ENCODE data around the gene MYO1D.

The MYO1D gene

DNA sequence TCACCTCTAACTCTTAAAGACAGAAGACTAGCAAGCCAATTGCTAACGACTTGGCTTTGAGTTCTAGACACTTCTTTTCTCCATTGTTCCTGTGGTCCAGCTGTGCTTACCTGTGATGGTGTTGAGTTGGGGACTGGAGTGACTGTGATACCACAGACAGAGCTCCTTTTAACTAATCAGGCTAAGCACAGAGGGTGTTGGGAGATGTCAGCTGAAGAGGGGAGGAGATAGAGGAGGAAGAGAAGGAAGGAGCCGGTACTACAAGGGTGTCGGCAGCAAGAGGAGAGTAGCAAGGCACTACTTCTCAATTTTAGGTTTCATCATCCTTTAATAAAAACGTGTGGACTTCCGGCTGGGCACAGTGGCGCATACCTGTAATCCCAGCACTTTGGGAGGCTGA is 5.1 kb upstream of the MYO1D start:
- TF ChIP-seq CREB1 (IDR thresholded peaks at IDR 0.05; ENCODE audit: low read depth): no peak
- TF ChIP-seq TAF1 (IDR thresholded peaks at IDR 0.05; ENCODE audit: low read depth): no peak
- TF ChIP-seq, protein P1, sequence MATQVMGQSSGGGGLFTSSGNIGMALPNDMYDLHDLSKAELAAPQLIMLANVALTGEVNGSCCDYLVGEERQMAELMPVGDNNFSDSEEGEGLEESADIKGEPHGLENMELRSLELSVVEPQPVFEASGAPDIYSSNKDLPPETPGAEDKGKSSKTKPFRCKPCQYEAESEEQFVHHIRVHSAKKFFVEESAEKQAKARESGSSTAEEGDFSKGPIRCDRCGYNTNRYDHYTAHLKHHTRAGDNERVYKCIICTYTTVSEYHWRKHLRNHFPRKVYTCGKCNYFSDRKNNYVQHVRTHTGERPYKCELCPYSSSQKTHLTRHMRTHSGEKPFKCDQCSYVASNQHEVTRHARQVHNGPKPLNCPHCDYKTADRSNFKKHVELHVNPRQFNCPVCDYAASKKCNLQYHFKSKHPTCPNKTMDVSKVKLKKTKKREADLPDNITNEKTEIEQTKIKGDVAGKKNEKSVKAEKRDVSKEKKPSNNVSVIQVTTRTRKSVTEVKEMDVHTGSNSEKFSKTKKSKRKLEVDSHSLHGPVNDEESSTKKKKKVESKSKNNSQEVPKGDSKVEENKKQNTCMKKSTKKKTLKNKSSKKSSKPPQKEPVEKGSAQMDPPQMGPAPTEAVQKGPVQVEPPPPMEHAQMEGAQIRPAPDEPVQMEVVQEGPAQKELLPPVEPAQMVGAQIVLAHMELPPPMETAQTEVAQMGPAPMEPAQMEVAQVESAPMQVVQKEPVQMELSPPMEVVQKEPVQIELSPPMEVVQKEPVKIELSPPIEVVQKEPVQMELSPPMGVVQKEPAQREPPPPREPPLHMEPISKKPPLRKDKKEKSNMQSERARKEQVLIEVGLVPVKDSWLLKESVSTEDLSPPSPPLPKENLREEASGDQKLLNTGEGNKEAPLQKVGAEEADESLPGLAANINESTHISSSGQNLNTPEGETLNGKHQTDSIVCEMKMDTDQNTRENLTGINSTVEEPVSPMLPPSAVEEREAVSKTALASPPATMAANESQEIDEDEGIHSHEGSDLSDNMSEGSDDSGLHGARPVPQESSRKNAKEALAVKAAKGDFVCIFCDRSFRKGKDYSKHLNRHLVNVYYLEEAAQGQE (IDR thresholded peaks at IDR 0.05; ENCODE audit: low read depth): no peak
- TF ChIP-seq TEAD4 (IDR thresholded peaks at IDR 0.05): no peak
- TF ChIP-seq CEBPB (IDR thresholded peaks at IDR 0.05): no peak
- TF ChIP-seq EGR1 (IDR thresholded peaks at IDR 0.05): no peak
- no peak for TF ChIP-seq RAD21 (IDR thresholded peaks at IDR 0.05; ENCODE audit: low read depth)
- TF ChIP-seq, protein P2, sequence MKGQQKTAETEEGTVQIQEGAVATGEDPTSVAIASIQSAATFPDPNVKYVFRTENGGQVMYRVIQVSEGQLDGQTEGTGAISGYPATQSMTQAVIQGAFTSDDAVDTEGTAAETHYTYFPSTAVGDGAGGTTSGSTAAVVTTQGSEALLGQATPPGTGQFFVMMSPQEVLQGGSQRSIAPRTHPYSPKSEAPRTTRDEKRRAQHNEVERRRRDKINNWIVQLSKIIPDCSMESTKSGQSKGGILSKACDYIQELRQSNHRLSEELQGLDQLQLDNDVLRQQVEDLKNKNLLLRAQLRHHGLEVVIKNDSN (IDR thresholded peaks at IDR 0.05): no peak
- TF ChIP-seq FOXM1 (IDR thresholded peaks at IDR 0.05; ENCODE audit: borderline replicate concordance, low read depth): no peak
- TF ChIP-seq, protein P3, sequence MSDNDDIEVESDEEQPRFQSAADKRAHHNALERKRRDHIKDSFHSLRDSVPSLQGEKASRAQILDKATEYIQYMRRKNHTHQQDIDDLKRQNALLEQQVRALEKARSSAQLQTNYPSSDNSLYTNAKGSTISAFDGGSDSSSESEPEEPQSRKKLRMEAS (IDR thresholded peaks at IDR 0.05): no peak
- no peak for TF ChIP-seq TCF12 (IDR thresholded peaks at IDR 0.05; ENCODE audit: low read depth)
- TF ChIP-seq NFIC (IDR thresholded peaks at IDR 0.05): no peak

DNA sequence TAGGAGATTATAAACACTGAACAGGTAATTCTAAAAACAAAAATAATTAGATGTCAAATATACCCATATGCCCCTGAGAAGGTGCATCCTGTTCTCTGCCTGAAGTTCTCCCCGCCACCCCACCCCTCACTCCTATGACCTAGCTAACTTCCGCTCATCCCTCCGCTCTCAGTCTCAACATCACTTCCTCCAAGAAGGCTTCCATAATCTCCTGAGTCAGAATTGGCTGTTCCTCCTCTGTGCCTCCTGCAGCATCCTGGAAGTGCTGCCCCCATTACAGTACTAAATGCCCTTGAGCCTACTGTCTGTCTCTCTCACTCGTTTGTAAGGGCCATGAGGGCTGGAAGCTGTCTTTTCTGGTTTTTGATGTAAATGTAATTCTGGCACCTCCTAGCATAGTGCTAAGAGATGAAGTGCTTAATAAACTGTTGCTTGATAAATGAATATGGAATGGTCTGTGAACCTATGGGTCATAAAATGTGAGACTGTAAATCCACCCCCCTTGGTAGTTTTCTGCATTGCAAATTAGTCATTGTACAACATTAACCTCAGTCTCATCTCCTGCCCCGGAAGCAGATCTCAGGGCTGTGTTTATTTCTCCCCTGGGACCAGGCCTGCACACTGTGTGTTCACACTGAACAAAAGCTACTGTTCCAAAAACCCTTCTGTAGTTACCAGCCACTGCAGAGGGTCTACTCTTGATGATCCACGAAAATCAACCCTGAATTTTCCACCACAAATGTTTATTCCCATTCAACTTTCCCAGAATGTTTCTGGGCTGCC is 3.9 kb upstream of the MYO1D start:
- TF ChIP-seq RAD21 (IDR thresholded peaks at IDR 0.05; ENCODE audit: low read depth): no peak
- no peak for TF ChIP-seq EP300 (IDR thresholded peaks at IDR 0.05; ENCODE audit: borderline replicate concordance)
- no peak for TF ChIP-seq ZBTB7A (IDR thresholded peaks at IDR 0.05; ENCODE audit: low read depth)
- no peak for TF ChIP-seq CREB1 (IDR thresholded peaks at IDR 0.05; ENCODE audit: low read depth)
- TF ChIP-seq EGR1 (IDR thresholded peaks at IDR 0.05): no peak
- TF ChIP-seq, protein P3 (IDR thresholded peaks at IDR 0.05): no peak
- no peak for TF ChIP-seq FOXM1 (IDR thresholded peaks at IDR 0.05; ENCODE audit: borderline replicate concordance, low read depth)
- no peak for TF ChIP-seq TEAD4 (IDR thresholded peaks at IDR 0.05)
- no peak for TF ChIP-seq NFIC (IDR thresholded peaks at IDR 0.05)
- TF ChIP-seq YY1 (IDR thresholded peaks at IDR 0.05; ENCODE audit: low read depth): no peak
- no peak for TF ChIP-seq TCF12 (IDR thresholded peaks at IDR 0.05; ENCODE audit: low read depth)

DNA sequence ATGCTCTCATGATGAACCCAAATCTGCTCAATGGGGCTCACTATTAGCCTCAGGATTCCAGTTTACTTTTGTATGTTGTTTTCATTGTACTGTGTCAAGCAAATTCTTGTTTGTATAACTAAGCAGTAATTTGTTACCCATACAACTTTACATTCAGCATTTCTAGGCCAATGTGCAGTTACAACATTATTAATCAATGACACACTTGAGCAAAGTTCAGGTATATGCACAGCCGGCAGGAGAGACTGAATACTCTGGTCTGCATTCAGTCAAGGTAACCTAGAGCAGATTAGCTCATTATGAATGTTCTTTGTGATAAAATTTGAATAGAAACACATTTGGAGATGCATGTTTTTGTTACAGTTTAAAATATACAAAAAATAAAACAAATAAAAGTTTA is 2.2 kb upstream of the MYO1D start:
- no peak for TF ChIP-seq NFIC (IDR thresholded peaks at IDR 0.05)
- no peak for TF ChIP-seq TEAD4 (IDR thresholded peaks at IDR 0.05)
- TF ChIP-seq RAD21 (IDR thresholded peaks at IDR 0.05; ENCODE audit: low read depth): no peak
- no peak for TF ChIP-seq ZBTB7A (IDR thresholded peaks at IDR 0.05; ENCODE audit: low read depth)
- TF ChIP-seq YY1 (IDR thresholded peaks at IDR 0.05; ENCODE audit: low read depth): no peak
- TF ChIP-seq CEBPB (IDR thresholded peaks at IDR 0.05): no peak
- TF ChIP-seq TAF1 (IDR thresholded peaks at IDR 0.05; ENCODE audit: low read depth): no peak
- TF ChIP-seq, protein P2 (IDR thresholded peaks at IDR 0.05): no peak
- TF ChIP-seq EGR1 (IDR thresholded peaks at IDR 0.05): no peak
- TF ChIP-seq EP300 (IDR thresholded peaks at IDR 0.05; ENCODE audit: borderline replicate concordance): no peak
- TF ChIP-seq CREB1 (IDR thresholded peaks at IDR 0.05; ENCODE audit: low read depth): no peak
- no peak for TF ChIP-seq TCF12 (IDR thresholded peaks at IDR 0.05; ENCODE audit: low read depth)
- TF ChIP-seq, protein P3 (IDR thresholded peaks at IDR 0.05): no peak
- no peak for TF ChIP-seq FOXM1 (IDR thresholded peaks at IDR 0.05; ENCODE audit: borderline replicate concordance, low read depth)
- TF ChIP-seq, protein P1 (IDR thresholded peaks at IDR 0.05; ENCODE audit: low read depth): no peak

DNA sequence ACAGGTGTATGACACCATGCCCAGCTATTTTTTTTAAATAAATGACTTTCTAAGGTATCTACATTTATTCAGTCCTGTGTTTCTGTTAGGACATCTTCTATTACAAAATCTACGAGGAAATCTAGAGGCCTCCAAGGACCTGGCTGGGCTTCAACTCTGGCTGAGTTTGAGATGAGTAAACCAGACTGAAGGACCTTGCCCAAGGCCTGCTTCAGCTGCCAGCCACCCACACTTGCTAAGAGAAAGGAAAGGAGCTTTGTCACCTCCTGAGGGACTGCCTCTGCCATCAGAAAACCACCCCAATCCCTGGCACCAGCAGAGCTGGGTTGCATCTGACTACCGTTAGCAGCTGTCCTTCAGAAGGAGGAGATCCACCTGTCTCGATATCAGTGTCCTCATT is 1.3 kb upstream of the MYO1D start:
- TF ChIP-seq, protein P2 (IDR thresholded peaks at IDR 0.05): no peak
- no peak for TF ChIP-seq TCF12 (IDR thresholded peaks at IDR 0.05; ENCODE audit: low read depth)
- no peak for TF ChIP-seq EGR1 (IDR thresholded peaks at IDR 0.05)
- no peak for TF ChIP-seq TEAD4 (IDR thresholded peaks at IDR 0.05)
- no peak for TF ChIP-seq NFIC (IDR thresholded peaks at IDR 0.05)
- no peak for TF ChIP-seq CREB1 (IDR thresholded peaks at IDR 0.05; ENCODE audit: low read depth)
- no peak for TF ChIP-seq FOXM1 (IDR thresholded peaks at IDR 0.05; ENCODE audit: borderline replicate concordance, low read depth)
- no peak for TF ChIP-seq RAD21 (IDR thresholded peaks at IDR 0.05; ENCODE audit: low read depth)
- TF ChIP-seq EP300 (IDR thresholded peaks at IDR 0.05; ENCODE audit: borderline replicate concordance): no peak
- TF ChIP-seq ZBTB7A (IDR thresholded peaks at IDR 0.05; ENCODE audit: low read depth): no peak
- TF ChIP-seq, protein P3 (IDR thresholded peaks at IDR 0.05): no peak
- TF ChIP-seq, protein P1 (IDR thresholded peaks at IDR 0.05; ENCODE audit: low read depth): no peak
- no peak for TF ChIP-seq TAF1 (IDR thresholded peaks at IDR 0.05; ENCODE audit: low read depth)
- TF ChIP-seq YY1 (IDR thresholded peaks at IDR 0.05; ENCODE audit: low read depth): no peak
- TF ChIP-seq CEBPB (IDR thresholded peaks at IDR 0.05): no peak

Data from Ishikawa (cell line).